Measurements from ENCODE around the gene AUP1.

The AUP1 gene

DNA sequence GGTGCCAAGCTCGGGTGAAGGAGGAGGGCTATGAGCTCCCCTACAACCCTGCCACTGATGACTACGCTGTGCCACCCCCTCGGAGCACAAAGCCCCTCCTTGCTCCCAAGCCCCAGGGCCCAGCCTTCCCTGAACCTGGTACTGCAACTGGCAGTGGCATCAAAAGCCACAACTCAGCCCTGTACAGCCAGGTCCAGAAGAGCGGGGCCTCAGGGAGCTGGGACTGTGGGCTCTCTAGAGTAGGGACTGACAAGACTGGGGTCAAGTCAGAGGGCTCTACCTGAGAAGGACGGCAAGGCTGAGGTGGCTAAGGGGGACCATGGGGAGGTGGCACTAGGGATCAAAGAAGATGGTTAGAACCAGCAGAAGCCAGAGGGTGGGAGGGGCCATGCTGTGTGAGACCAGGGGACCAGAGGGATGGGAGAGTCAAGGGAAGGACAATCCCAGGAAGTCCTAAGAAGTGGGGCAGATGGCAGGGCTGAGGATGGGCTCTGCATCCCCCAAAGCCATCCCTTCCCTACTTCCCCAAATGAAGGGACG lies 27.4 kb upstream of the AUP1 start:
- no peak for DNase-seq

- no peak for DNase-seq
Measured at GRCh38 chr2:74556159-74556558, 26.7 kb upstream of the AUP1 start.

DNA sequence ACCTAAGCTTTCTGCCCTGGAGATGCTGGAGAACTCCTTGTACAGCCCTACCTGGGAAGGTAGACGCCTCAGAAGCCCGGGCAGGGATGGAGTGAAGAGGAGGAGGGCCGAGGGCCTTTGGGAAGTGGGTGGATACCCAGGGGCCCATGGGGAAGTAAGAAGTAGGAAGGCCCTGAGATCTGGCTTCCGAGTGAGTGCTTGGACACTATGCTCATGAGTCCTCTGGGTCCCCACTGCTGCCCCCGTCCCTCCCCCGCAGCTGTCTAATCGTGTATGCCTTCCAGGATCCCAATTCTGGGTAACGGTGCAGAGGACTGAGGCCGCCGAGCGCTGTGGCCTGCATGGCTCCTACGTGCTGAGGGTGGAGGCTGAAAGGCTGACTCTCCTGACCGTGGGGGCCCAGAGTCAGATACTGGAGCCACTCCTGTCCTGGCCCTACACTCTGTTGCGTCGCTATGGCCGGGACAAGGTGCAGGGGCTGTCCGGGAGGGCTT lies 26.2 kb upstream of the AUP1 start:
- DNase-seq: no peak

DNA sequence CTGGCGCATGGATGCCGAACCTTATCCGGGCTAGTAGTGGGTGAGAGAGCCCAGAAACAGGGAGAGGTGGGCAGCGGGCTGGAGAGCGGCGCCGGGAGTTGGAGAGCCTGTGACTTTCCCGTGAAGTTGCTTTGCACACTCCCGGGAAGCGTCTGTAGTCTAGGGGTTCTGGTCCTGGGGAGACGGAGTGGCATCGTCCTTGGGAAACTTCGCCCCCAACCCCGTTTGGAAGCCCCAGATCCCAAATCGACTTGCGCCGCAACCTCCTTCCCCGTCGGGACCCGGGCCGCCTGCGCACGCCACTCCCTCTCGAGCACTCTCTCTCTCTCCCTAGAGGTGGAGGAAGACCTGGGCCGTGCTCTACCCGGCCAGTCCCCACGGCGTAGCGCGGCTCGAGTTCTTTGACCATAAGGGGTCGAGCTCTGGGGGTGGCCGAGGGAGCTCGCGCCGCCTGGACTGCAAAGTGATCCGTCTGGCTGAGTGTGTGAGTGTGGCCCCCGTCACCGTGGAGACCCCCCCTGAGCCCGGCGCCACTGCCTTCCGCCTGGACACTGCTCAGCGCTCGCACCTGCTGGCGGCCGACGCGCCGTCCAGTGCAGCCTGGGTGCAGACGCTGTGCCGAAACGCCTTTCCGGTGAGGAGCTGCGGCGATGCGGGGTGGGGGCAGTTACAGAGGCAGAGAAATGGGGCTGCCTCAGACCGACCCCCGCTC lies 25.5 kb upstream of the AUP1 start:
- DNase-seq: no peak

DNA sequence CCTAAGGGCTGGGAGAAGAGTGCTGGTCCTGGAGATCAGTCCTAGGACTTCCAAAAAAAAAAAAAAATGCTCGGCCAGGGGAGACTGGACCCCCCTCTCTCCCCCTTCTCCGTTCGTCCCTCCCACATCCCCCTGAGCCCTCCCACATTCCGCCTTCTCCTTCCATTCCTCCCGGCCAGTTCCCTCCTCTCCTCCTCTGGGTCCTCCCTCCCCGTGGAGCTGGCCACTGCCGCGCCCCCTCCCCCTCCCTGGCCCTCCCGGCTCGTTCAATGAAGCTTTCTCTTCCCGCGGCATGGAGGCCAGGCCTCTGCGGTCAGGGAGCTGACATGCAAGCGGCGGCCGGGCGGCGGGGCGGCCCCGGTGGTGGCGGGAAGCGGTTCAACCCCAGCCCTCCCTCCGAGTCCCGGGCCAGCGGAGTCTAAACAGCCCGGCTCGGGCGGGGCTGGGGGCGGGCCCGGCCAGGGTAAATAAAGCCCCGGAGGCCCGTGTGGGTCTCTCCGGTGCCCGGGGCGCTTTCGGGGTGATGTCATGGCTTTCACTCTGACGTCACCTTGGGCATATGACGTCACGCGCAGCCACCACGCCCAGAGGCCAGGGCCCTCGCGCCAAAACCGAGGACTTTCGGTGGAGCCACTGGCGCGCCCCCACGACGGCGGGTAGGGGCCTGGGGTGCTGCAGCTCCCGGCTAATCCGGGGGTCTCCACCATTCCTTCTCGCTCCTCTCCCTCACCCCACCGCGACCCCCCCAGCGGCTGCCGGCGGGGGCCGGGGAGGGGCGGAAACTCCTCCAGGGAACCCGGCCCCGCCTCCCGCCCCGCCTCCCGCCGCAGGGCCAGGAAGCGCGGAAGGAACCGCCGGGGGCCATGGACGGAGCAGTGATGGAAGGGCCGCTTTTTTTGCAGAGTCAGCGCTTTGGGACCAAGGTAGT lies 24.6 kb upstream of the AUP1 start, which contains the start of the genes DOK1 and LOXL3:
TSS of gene DOK1 (plus strand) at position 829 of the 928 bp plus-strand sequence. CDS start at position 864, 35 bp downstream.
TSS of gene LOXL3 (minus strand) at position 51 of the 928 bp plus-strand sequence. CDS start 1,308 bp downstream, outside the sequence.
- peak; percentile 49 for DNase-seq

- no peak for DNase-seq
Measured at GRCh38 chr2:74552914-74553811, 23.7 kb upstream of the AUP1 start.

- no peak for DNase-seq
Measured at GRCh38 chr2:74551942-74552913, 22.7 kb upstream of the AUP1 start.

GRCh38 chr2:74551530-74551929 lies 22.0 kb upstream of the AUP1 start:
- DNase-seq: no peak

- DNase-seq: no peak
Measured at GRCh38 chr2:74550231-74550630, 20.7 kb upstream of the AUP1 start.

- peak; percentile 45 for DNase-seq
Measured at GRCh38 chr2:74548900-74549826, 19.7 kb upstream of the AUP1 start.

GRCh38 chr2:74548285-74548899 lies 18.9 kb upstream of the AUP1 start:
- peak; percentile 54 for DNase-seq

DNA sequence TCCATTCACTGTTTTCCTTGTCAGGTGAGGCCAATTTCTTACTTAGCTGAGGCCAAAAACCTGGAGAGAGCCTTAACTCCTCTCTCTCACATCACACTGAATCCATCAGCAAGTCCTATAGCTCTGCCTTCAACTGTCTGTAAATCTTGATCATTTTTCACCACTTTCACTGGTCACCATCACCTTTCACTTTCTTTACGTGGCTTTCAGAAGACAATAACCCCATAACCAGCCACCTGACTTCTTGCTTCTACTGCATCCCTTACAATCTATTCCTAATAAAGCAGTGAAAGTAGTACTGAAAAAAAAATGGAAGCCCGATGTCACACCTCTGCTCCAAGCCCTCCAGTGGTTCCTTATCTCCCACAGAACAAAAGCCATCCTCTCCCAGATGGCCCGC lies 16.5 kb upstream of the AUP1 start:
- DNase-seq: no peak

GRCh38 chr2:74544634-74545033 lies 15.1 kb upstream of the AUP1 start:
- no peak for DNase-seq

- no peak for DNase-seq
Measured at GRCh38 chr2:74542978-74543377, 13.5 kb upstream of the AUP1 start.

DNA sequence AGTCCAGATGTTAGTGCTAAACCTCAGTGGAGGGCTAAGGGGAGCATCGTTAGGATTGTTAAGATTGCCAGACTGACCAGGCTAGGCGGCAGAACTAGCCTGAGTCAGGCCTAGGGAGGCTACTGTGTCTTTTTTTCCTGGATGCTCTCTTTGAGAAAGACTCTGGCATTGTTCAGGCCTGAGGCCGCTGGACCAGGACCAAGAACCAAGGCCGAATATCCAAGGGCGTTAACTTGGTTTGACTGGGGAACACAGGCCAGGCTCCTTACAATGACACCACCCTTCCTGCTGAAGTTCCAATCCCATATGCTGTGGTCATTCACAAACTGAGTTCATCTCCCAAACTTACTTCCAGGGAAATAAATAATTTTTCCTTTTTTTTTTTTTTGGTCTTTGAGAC lies 10.8 kb upstream of the AUP1 start:
- DNase-seq: no peak

DNA sequence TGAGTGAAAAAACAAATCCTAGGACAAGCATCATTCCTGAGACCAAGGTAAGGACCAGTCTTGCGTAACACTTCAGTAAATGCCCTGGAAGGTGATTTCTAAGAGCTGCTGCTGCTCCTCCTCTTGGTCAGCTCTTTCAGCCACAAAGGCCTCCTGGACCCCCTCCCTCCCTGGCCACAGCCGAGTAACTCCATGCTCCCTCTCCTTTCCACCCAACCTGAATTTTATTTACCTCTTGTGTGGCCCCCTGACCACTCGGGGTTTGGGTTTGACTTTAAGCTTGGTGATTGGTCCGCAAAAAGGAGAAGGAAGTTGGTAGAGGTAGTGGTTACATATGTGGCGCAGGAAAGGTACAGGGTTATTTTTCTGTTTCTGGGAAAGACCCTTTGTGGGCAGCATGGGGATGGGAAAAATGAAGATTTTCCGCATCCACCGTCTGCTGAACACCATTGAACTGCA lies 9.4 kb upstream of the AUP1 start:
- DNase-seq: no peak

DNA sequence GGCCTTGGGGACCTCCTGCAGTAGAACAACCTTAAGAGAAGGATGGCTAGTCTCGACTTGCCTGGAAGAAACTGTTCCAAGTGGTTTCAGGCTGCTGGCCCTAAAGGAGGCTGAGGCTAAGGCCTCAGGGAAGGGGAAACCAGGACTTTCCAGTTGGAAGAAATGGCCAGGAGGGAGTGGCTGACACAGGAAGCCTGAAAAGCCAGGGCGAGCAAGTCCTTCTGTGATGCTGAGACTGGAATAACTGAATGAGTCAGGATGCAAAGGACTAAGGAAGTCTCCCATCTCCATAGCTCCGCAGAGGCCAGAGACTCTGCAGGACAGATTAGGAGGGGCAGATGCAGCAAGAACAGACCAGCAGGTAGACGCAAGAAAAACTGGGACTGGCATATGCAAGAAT lies 7.6 kb upstream of the AUP1 start:
- DNase-seq: no peak

DNA sequence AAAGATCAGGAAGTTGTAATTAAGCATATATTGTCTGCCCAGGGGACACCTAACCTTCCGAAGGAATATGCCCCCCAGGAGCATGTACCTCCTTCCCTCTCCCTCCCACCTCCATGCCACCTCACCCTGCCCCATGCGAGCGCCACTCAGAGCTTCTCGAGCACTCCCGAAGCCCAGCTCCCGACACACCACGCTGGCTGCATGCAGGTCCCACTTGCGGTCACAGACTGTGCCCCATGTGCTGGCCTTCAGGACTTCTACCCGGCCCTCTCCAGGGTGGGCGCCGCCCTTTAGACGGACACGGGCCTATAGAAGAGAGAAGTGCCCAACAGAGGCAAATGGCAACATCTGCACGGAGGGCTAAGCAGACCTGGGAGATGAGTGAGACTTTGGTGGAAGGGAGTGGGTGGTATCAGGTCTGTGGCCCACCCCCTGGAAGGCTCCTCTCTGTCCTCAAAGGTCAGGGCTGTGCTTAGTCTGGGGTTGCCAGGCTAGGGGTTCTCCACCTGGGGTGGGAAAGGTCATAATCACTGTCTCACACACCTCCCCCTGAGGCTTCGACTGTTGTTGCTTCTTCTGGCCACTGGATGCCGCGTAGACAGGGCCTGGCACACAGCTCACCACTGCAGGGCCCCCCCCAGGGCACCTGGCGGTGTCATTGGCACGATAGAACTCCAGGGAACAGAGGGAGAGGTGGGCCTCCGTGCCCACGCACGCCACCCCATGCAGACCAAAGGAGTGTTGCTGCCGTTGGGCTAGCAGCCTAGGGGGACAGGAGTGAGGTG lies 6.9 kb upstream of the AUP1 start:
- DNase-seq: no peak
